GM12865 (cell line): ENCODE results near the gene GRB10.

Source experiments
- DNase-seq: peaks from one replicate; pipeline ENCODE4 v3.0.0; 2010; ENCODE audit warnings: low read depth
- H3K4me3 ChIP-seq: 2 replicates; pipeline ENCODE4 v1.5.1; 2011; ENCODE audit warnings: mild to moderate bottlenecking, low read depth, low read length, control low read depth
- CTCF ChIP-seq: IDR thresholded peaks from 2 replicates; pipeline ENCODE4 v1.5.1; 2011; ENCODE audit warnings: low read length, control low read depth, low read depth, inconsistent platforms; ENCODE audit not compliant: insufficient read depth; ENCODE audit errors: missing control alignments

GRB10 gene

GRCh38 chr7:50648570-50649169 lies 134.0 kb downstream of the GRB10 start:
- no peak for TF ChIP-seq CTCF
- DNase-seq = no peak
- no peak overlapping the region for H3K4me3 ChIP-seq

GRCh38 chr7:50648076-50648475 lies 134.6 kb downstream of the GRB10 start:
- DNase-seq = no peak
- no peak overlapping the region for H3K4me3 ChIP-seq
- TF ChIP-seq CTCF = no peak

GRCh38 chr7:50647286-50647980 lies 135.3 kb downstream of the GRB10 start:
- DNase-seq = no peak
- no peak overlapping the region for H3K4me3 ChIP-seq
- TF ChIP-seq CTCF = no peak

GRCh38 chr7:50646069-50646468 lies 136.6 kb downstream of the GRB10 start:
- no peak overlapping the region for H3K4me3 ChIP-seq
- no peak for DNase-seq
- no peak for TF ChIP-seq CTCF

GRCh38 chr7:50645186-50645585 lies 137.5 kb downstream of the GRB10 start:
- no peak for TF ChIP-seq CTCF
- no peak for DNase-seq
- H3K4me3 ChIP-seq = no peak overlapping the region

- no peak for DNase-seq
- no peak overlapping the region for H3K4me3 ChIP-seq
- no peak for TF ChIP-seq CTCF
Observed at GRCh38 chr7:50644586-50644985, 138.1 kb downstream of the GRB10 start.

- no peak for DNase-seq
- no peak overlapping the region for H3K4me3 ChIP-seq
- TF ChIP-seq CTCF = no peak
Observed at GRCh38 chr7:50644114-50644513, 138.6 kb downstream of the GRB10 start.
